ENCODE measurements around the gene KLF7. TPM values are rescaled to one million over a fixed set of nuclear protein-coding genes. Genes with fewer than 3 reads are reported as not detected.

The KLF7 gene
- total RNA-seq, 1 donor from 2014 or later, result 32.8 TPM

- DNase-seq (ENCODE audit: low spot score), result no peak
Observed at GRCh38 chr2:207128867-207129266, 36.9 kb downstream of the KLF7 start.

DNA sequence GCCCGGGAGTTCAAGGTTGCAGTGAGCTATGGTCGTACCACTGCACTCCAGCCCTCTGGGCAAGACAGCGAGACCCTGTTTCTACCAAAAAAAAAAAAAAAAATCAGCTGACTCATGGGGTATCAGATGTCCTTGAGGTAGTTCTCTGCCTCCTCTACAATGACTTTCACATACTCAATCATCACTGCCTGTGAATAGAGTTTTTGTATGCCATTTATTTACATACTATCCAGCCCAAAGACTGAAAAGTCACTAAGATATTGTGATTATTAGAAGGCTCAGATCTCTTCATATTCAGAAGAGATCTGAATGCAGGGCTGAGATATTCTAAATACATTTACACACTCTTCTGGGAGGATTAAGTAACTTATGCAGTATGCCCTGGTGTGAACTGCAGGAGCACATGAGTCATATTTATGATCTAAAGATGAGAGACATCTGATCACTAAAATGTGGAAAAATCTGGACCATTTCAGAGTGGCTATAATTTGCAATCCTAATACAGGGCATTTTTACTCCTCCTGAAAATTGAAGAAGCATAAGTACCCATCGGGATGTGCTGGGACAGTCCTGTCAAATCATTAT is 38.9 kb downstream of the KLF7 start:
- DNase-seq (ENCODE audit: low spot score), result no peak

DNA sequence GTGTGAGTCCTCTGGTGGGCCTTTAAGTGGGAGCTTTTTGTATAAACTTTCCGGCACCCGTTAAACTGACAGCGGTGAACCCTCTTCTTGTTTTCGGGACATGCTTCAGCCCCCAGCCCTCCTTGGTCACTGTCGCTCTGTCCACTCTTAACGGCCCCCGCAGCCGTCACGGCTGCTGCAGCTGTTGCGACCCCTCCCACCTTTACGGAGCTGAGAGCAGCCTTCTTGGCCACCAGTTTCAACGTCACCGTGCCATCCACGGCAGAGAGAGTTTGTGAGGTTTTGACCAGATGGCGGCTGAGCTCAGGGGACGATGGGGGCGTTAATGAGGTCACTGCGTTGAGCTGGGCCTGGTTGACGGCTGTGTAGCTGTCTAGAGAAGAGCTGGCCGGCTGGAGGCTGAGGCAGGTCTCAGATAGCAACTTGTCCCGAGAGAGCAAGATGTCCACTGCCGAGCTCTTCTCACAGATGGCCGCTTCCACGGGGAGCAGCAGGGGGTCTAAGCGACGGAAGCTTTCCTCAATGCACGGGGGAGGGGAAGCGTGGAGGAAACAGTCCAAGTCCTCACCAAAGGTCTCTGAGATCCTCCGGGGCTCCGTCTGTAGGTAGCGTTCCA is 41.9 kb downstream of the KLF7 start:
- no peak for DNase-seq (ENCODE audit: low spot score)

- no peak for DNase-seq (ENCODE audit: low spot score)
Observed at GRCh38 chr2:207123335-207123744, 42.4 kb downstream of the KLF7 start.

- no peak for DNase-seq (ENCODE audit: low spot score)
Observed at GRCh38 chr2:207122651-207123334, 43.0 kb downstream of the KLF7 start.

- no peak for DNase-seq (ENCODE audit: low spot score)
Observed at GRCh38 chr2:207121784-207122183, 44.0 kb downstream of the KLF7 start.

DNA sequence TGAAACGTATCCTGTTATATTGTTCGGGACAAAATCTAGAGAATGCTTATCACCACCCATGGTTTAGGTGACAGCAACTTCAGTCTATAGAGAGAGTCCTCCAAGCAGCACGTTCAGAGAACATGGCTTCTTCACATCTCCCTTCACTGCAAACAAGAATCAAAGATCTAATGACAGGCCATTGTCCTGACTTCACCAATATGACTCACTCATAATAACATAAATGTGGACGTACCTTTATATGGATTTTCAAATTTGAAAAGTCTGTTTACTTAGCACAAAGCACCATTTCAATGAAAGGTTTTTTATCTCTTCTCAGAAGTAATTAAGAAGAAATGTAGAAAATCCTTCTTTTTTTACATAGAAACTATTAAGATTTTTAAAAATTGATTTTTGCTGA is 46.7 kb downstream of the KLF7 start:
- no peak for DNase-seq (ENCODE audit: low spot score)

- no peak for DNase-seq (ENCODE audit: low spot score)
Observed at GRCh38 chr2:207117668-207118067, 48.1 kb downstream of the KLF7 start.

DNA sequence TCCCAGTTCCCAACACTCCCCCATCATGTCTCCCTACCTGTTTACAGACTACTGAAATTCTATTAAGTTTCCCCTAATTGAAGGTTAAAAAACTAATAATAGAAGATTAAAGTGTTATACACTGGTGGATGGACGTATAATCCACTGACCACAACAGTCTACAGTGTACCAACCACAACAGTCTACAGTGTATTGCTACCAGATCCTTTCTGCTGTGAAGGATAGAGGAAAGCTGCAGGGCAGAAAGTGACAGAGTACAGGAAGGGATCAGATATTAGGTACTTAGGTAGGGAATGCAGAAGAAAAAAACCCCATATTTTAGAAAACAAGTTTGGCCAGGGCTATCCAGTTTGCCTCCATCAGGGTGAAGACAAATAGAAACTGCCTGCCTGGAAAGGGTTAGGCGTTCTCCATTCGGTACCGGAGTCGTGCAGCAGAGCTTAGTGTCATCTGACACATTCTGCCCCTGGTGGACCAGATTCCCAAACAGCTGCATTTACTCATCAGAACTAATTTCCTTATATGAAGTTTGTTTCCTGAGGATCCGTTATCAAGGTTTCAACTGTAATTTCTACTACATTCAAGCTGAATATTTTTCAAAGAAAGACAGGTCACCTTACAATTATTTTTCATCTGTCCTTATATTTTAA is 49.9 kb downstream of the KLF7 start:
- DNase-seq (ENCODE audit: low spot score), result no peak

DNA sequence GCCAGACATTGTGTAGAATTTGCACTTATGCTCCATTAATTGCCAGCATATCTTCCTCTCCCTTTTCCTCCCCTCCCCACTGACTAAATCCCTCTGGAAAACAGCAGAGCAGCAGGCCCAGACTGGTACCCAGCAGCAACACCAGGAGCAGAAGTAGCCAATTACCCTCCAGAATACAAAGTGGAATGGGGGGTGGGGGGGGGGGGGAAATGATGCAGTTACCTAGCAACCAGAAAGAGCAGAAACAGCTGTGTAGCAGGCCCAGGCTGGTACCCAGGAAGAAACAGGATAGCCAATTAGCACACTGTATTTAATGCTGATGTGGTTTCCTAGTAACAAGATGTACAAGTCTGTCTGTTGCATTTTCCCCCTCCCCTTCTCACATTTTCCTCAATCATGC is 52.3 kb downstream of the KLF7 start:
- DNase-seq (ENCODE audit: low spot score), result no peak

DNA sequence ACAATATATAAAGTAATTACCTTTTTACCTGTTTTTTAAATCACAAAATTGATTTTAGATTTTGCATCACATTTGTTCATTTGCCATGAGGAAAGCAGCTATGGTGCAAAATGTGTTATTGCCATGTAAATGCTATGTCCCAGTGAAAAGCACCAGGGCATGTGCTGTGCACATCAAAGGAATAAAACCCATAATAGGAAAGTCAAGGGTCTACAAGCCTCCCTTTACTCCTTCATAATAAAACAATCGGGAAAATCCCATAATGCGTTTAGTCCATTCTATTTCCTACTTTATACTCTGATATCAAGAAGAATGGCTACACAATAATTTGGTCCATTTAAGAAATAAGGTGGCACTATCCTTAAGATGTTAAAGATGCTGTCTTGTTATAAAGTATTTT is 53.0 kb downstream of the KLF7 start:
- no peak for DNase-seq (ENCODE audit: low spot score)

DNA sequence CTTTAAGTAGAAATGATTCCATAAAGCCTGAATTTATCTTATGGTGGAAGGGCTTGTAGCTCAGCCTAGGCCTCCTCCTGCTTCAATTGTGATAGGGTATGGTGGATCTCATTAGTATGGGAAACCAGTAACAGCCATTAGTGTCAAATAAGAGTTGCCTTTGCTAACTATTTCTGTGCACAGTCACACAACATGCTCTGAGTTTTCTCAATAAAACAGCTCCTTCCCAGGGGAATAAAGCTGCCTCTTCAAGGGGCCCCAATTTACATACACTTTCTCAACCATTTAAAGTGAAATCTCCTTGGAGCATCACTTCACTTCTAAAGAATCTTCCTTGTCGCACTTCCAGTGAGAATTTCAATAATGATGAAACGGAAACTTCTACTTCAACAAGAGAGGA is 53.4 kb downstream of the KLF7 start:
- DNase-seq (ENCODE audit: low spot score), result no peak

DNA sequence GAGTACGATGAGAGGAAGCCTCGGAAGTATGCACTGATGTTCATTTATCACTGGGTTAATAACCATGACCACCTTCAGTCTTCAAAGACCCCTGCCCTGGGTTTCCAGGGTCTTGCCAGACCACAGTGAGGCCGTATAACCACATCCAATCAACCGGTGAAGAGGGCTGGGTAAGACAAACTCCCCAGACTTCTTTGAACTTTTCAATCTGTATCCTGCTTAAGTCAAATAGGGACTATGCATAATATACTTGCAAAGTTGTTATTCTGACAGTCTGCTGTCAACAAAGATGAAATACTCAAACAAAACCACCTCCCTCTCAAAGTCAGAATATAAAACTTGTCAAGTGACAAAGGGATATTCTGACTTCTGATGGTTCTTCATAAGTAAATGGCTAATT is 54.0 kb downstream of the KLF7 start:
- DNase-seq (ENCODE audit: low spot score), result no peak

DNA sequence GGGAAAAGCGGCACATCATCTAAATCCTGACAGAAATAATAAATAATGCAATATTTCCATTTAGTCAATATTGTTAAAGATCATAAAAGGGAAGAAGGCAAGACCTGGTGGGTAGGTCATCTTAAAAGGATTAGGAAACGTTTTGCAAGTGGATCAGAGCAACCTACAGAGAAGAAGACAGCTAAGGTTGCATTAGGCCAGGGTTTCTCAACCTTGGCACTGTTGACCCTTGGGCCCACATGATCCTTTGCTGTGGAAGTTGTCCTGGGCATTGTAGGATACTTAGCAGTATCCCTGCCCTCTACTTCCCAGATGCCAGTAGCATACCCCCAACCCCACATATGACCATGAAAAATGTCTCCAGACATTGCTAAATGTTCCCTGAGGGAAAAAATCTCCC is 55.0 kb downstream of the KLF7 start:
- no peak for DNase-seq (ENCODE audit: low spot score)

DNA sequence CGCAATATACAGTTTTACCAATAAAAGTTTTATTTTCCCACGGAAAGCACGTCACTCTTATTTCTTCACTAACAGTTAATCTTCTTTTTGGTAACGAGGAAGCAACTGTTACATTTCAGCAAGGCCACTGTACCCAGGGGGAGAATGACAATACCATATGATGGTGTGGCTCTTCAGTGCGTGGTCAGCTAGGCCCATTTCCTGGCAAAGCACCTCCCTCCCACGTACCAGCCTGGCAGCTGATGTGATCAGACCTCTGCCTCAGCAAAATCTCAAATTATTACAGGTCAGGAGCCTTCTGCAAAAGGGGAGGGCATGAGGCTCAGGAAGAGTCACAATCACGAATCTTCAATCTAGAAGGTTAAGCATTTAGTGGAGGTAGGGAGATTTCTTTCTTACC is 55.4 kb downstream of the KLF7 start:
- no peak for DNase-seq (ENCODE audit: low spot score)

- no peak for DNase-seq (ENCODE audit: low spot score)
Observed at GRCh38 chr2:207109768-207110167, 56.0 kb downstream of the KLF7 start.

GRCh38 chr2:207108440-207108839 is 57.3 kb downstream of the KLF7 start:
- no peak for DNase-seq (ENCODE audit: low spot score)

- DNase-seq (ENCODE audit: low spot score), result no peak
Observed at GRCh38 chr2:207107551-207107950, 58.2 kb downstream of the KLF7 start.

- no peak for DNase-seq (ENCODE audit: low spot score)
Observed at GRCh38 chr2:207107131-207107530, 58.6 kb downstream of the KLF7 start.

DNA sequence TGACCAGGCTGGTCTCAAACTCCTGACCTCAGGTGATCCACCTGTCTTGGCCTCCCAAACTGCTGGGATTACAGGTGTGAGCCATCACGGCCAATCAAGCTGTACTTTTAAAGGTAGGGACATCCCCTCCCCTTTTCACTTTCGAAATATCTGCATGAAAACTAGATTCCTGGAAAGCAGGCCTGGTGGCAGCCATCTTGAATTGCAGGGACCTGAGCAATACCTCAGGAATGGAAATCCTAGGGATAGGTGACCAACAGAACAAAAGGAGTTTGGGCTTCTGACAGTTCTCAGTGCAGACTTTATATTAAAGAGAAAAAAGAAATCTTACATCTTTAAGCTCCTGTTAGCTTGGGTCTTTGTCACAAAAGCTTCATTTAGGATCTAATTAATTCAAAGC is 62.6 kb downstream of the KLF7 start:
- DNase-seq (ENCODE audit: low spot score), result no peak

- no peak for DNase-seq (ENCODE audit: low spot score)
Observed at GRCh38 chr2:207101984-207102383, 63.8 kb downstream of the KLF7 start.

DNA sequence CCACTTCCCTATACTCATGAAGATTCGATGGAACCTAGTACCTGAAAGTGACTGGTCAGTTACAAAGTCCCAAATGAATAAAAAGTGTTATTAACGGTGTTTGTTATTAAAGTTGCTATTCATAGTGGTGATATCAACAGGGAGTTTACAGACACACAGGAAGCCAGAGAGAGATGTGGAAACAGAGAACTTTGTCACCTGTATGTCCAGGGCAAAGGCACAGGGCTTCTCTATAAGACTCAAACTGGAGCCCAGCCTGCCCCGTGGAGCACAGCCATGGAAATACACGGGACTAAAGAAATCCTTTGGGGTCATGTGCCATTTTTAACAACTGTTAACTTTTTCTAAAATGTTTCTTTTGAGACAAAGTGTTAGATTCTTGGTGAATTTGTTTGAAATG is 68.5 kb downstream of the KLF7 start:
- no peak for DNase-seq (ENCODE audit: low spot score)

DNA sequence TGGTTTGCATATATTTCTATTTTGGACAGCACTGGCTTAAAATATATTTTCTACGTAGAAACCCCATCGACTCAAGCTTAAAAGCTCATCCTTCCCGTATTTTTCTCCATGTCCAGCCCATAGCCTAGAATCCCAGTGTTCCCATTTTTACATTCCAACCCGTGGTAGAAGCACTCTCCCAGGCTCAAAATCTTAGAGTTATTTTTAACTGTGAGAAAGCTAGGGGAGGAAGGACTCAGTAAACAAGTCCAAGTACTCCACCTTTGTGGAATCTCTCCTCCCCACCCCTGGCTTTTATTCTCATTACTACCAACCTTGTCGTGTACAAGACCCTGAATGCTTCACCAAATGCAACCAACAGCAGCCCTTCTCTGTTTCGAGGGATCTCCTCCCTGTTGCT is 69.8 kb downstream of the KLF7 start:
- no peak for DNase-seq (ENCODE audit: low spot score)
